ENCODE measurements around the gene UBE2J2. TPM values are rescaled to one million over a fixed set of nuclear protein-coding genes. Genes with fewer than 3 reads are reported as not detected.
A peak's percentile ranks its signal among the peaks of the same experiment; 100 is the strongest.

The UBE2J2 gene
- total and polyA plus RNA-seq, 2 donors (not counting 3 experiments of a cell fraction or from before 2014, with no cell fraction given): 60.7 to 80.7 TPM

GRCh38 chr1:1306661-1307260 lies 33.1 kb upstream of the UBE2J2 start:
- H3K4me2 ChIP-seq (ENCODE audit: insufficient read depth, low read length): peak overlapping the region; percentile 21
- H3K79me2 ChIP-seq (ENCODE audit: control insufficient read depth, insufficient read depth, low read length): no peaks in the 10 kb centered on the region
- H2AFZ ChIP-seq (ENCODE audit: low read depth, low read length): no peak overlapping the region
- intact Hi-C loops (cut with micrococcal nuclease): loop anchor here (5.0 kb wide), 1 partner anchor 184 kb away; no protein-coding TSS in a partner anchor
- FAIRE-seq: no peak
- no peak overlapping the region for H3K9ac ChIP-seq (replicated peaks; ENCODE audit: extremely low read depth, insufficient read depth, low read length)
- no peak overlapping the region for H3K27ac ChIP-seq (ENCODE audit: insufficient read depth, low read depth, low read length)
- peaks cover 0 to 10% of the 10 kb centered on the region in 2 experiments for H3K36me3 ChIP-seq (ENCODE audit: control insufficient read depth in 2 of 2, extremely low read depth in 1 of 2, insufficient read depth in 2 of 2, low read length in 2 of 2)
- no peak for TF ChIP-seq EZH2 (IDR thresholded peaks at IDR 0.05; ENCODE audit: borderline replicate concordance, low read depth, low read length, severe bottlenecking)
- no peak for TF ChIP-seq MYC (IDR thresholded peaks at IDR 0.05; ENCODE audit: low read depth, low read length)
- no peak for TF ChIP-seq POLR2A (IDR thresholded peaks at IDR 0.05; ENCODE audit: low read depth, low read length)
- TF ChIP-seq GATA2 (IDR thresholded peaks at IDR 0.05; ENCODE audit: insufficient read depth, insufficient read length, low read depth, low read length): no peak
- no peak for TF ChIP-seq JUN (IDR thresholded peaks at IDR 0.05; ENCODE audit: borderline replicate concordance, insufficient read depth, insufficient read length, low read depth)
- TF ChIP-seq, protein P1, sequence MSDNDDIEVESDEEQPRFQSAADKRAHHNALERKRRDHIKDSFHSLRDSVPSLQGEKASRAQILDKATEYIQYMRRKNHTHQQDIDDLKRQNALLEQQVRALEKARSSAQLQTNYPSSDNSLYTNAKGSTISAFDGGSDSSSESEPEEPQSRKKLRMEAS (IDR thresholded peaks at IDR 0.05; ENCODE audit: insufficient read depth, insufficient read length): no peak
- TF ChIP-seq, protein P2, sequence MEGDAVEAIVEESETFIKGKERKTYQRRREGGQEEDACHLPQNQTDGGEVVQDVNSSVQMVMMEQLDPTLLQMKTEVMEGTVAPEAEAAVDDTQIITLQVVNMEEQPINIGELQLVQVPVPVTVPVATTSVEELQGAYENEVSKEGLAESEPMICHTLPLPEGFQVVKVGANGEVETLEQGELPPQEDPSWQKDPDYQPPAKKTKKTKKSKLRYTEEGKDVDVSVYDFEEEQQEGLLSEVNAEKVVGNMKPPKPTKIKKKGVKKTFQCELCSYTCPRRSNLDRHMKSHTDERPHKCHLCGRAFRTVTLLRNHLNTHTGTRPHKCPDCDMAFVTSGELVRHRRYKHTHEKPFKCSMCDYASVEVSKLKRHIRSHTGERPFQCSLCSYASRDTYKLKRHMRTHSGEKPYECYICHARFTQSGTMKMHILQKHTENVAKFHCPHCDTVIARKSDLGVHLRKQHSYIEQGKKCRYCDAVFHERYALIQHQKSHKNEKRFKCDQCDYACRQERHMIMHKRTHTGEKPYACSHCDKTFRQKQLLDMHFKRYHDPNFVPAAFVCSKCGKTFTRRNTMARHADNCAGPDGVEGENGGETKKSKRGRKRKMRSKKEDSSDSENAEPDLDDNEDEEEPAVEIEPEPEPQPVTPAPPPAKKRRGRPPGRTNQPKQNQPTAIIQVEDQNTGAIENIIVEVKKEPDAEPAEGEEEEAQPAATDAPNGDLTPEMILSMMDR (IDR thresholded peaks at IDR 0.05; ENCODE audit: extremely low read depth in 1 of 2, insufficient read depth in 1 of 2, low read depth in 1 of 2, low read length in 2 of 2): no peak
- TF ChIP-seq POLR2AphosphoS5 (IDR thresholded peaks at IDR 0.05; ENCODE audit: insufficient read depth, low read depth, low read length): no peak
- no peak for TF ChIP-seq FOS (IDR thresholded peaks at IDR 0.05; ENCODE audit: borderline replicate concordance, insufficient read depth, low read length)
- peaks cover 15% of the 10 kb centered on the region for H3K4me1 ChIP-seq (ENCODE audit: control insufficient read depth, extremely low read depth, insufficient read depth, low read length)
- H4K20me1 ChIP-seq (replicated peaks; ENCODE audit: control insufficient read depth, extremely low read depth, insufficient read depth, low read length): no peaks in the 10 kb centered on the region
- peak overlapping the region in 2 of 3 experiments; percentile 28 to 94 for H3K4me3 ChIP-seq (replicated peaks in 1 of 3; ENCODE audit: insufficient read depth in 1 of 3, low read depth in 1 of 3, low read length in 3 of 3)
- ChIA-PET POLR2A (no interaction called here), CTCF (no interaction called here)
- no peak for DNase-seq (ENCODE audit: low read depth, low spot score)
- H3K9me1 ChIP-seq (replicated peaks; ENCODE audit: control insufficient read depth, extremely low read depth, insufficient read depth, low read length): no peaks in the 10 kb centered on the region
- no peaks in the 10 kb centered on the region for H3K9me3 ChIP-seq (replicated peaks; ENCODE audit: control insufficient read depth, insufficient read depth, low read length)
- H3K27me3 ChIP-seq (ENCODE audit: control insufficient read depth in 2 of 2, insufficient read depth in 2 of 2, low read length in 2 of 2): no peaks in the 10 kb centered on the region
- BruUV-seq (replicated peaks): TSS peak; percentile 11
- dilution Hi-C loops (cut with MboI; ENCODE audit: extremely low pct_ligation_motif_present, low sequenced_read_pairs): no loop called here
